CD4-positive, alpha-beta T cell treated with Interleukin-2 at 100 ng/mL for 4 hours (primary cell): ENCODE measurements around the gene SIRT7.

Source experiments
- DNase-seq: peaks from one replicate; pipeline ENCODE4 v3.0.0-alpha.2; 2020; ENCODE audit warnings: low spot score

The SIRT7 gene

DNA sequence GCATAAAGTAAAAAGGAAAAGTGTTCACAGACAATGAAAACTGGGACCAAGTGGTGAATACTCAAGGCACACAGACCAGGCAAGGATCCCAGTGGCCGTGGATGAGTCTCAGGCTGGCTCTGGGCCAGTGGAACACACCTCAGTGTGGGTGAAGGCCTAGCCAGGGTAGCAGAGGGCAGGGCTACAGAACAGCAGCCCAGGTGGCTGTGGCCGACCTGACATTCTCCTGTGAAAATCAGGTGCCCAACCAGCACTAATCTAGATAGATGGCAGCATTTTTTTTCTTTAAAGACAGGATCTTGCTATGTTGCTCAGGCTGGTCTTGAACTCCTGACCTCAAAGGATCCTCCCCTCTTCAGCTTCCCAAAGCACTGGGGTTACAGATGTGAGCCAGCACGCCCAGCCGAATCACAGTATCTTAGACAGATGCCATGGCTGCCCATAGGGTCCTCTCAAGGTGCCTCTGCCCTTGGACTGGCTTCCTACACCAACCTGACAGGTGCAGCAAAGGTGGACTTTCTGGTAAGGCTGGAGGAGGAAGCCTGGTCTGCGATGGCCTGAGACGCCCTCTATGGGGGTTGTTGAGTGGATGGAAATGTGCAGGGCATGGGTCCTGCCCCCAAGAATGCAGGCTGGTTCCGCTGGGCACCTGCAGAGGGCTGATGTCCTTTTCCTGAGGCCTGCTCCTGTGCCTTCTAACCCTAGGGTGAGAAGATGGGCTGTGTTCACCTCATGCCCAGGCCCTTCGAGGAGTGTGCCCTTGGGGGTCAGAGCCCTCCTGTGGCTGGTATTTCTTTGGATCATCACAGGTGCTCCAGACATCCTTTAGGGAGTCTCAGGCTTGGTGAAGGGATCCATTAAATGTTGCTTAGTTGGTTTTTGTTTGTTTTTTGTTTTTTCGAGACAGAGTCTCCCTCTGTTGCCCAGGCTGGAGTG lies 53.9 kb downstream of the SIRT7 start:
- DNase-seq = no peak

DNA sequence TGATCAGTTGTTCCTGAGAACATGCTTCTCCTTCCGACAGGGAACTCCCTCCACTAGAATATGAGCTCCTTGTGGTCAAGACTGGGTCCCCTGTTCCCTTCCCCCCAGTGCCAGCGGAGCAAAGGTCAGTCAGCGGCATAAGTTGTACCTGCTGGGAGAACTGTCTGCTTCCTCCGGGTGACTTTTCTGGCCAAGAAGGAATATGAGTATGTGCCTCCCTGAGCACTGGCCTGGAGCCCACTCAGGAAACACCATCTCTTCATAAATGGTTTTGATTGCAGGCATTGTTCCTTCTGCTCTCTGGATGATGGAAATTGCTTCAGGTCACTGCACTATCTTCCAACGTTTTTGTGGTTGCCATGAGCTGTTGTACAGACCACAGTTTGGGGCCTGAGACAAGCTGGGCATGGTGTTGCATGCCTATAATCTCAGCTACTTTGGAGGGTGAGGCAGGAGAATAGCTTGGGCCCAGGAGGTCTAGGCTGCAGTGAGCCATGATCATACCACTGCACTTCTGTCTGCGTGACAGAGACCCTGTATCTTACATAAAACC lies 54.8 kb downstream of the SIRT7 start:
- DNase-seq = no peak
